ENCODE data around the gene PTPRT.

DNA sequence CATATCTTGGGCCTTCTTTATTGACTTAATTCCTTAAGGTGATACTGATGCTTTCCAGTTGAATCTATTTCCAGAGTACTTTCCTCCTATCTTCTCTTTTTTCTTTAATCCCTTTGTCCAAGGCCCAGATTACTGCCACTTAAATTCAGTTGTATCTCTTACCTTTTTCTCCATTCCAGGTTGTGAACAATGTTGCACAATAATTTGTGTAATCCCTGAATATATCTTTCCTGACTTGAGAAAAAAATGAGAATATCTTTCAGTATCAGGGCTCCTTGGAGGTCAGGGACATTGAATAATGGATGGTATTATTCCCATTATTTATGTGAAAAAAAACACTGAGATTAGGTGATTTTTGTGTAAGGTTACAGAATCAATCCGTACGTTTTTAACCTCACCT is 683.3 kb downstream of the PTPRT start:
- TF ChIP-seq TARDBP (IDR thresholded peaks at IDR 0.05) (no peak), FOXM1 (IDR thresholded peaks at IDR 0.05; ENCODE audit: borderline replicate concordance) (no peak), ELF4 (IDR thresholded peaks at IDR 0.05) (no peak), FOXK2 (IDR thresholded peaks at IDR 0.05) (no peak), FOXA1 (IDR thresholded peaks at IDR 0.05) (no peak), SP1 (IDR thresholded peaks at IDR 0.05) (no peak), SUZ12 (IDR thresholded peaks at IDR 0.05) (no peak), CTBP1 (IDR thresholded peaks at IDR 0.05; ENCODE audit: borderline replicate concordance) (no peak), NFRKB (IDR thresholded peaks at IDR 0.05) (no peak), BHLHE40 (IDR thresholded peaks at IDR 0.05; ENCODE audit: borderline replicate concordance) (no peak), HDGF (IDR thresholded peaks at IDR 0.05; ENCODE audit: borderline replicate concordance) (no peak), L3MBTL2 (conservative IDR thresholded peaks at IDR 0.05) (no peak), ARNT (IDR thresholded peaks at IDR 0.05) (no peak)
- TF ChIP-seq, protein P1, sequence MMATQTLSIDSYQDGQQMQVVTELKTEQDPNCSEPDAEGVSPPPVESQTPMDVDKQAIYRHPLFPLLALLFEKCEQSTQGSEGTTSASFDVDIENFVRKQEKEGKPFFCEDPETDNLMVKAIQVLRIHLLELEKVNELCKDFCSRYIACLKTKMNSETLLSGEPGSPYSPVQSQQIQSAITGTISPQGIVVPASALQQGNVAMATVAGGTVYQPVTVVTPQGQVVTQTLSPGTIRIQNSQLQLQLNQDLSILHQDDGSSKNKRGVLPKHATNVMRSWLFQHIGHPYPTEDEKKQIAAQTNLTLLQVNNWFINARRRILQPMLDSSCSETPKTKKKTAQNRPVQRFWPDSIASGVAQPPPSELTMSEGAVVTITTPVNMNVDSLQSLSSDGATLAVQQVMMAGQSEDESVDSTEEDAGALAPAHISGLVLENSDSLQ (IDR thresholded peaks at IDR 0.05), result no peak
